Dedifferentiated amniotic fluid mesenchymal stem cell (primary cell): ENCODE data around the gene KCND2.

Source experiments
- DNase-seq: peaks from one replicate; pipeline ENCODE4 v3.0.0-alpha.2; 2016; ENCODE audit errors: extremely low spot score

The KCND2 gene

DNA sequence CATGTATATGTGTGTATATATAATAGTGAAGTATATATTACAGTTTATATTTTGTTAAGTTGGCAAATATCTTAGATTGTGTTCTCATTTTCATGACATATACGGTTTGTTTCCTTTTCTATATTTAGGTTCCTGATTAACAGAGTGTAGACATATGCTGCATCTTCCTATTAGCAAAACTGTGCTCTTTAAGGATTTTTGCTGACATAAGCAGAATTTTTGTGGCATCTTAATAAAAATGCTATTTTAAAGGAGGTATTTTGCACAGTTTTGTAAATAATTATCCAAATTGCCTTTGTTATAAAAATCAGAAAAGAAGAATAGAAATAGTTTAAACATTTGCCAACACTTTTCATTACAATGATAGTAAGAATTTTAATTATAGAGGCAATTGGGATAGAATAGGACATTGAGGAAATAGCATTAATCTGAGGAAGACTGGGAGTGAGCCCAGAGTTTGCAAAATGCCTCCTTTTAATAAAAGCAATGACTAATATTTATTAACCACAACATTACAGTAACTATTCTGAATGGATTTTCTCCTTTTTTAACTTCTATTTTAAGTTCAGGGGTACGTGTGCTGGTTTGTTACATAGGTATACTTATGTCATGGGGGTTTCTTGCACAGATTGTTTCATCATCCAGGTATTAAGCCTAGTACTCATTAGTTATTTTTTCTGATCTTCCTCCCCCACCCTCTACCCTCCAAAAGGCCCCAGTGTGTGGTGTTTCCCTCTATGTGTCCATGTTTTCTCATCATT is 38.2 kb downstream of the KCND2 start:
- no peak for DNase-seq

DNA sequence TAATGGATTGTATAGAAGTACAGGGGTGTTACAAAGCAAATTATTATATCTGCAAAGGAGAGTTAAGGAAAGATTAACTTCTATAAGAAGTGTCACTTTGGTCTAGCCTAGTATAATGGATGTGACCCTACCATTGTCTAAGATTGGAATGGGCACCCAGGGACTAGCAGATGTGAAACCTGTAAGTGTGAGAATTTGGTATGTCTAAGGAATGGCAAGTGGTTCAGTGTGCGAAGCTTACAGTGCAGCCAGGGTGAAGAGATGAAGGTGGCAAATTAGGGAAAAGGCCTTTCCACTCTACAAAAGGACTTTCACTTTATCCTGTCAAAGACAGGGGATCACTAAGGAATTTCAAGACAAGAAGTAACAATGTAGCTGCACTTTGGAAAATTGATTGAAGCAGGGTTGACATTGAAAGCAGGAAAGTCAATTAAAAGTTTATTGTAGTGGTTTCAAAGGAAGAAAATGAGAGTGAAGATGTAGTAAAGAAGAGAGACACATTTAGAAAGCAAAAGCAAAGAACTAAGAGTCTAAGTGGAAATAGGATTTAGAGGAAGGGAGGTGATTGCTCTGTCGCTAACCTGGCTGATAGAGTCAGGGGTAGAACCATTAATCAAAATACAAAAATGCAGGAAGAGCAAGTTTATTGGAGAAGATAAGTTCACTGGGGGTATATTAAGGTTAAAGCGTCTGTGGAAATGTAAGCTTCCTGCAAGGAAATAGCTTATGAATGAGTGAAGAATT is 47.4 kb downstream of the KCND2 start:
- DNase-seq, result no peak

DNA sequence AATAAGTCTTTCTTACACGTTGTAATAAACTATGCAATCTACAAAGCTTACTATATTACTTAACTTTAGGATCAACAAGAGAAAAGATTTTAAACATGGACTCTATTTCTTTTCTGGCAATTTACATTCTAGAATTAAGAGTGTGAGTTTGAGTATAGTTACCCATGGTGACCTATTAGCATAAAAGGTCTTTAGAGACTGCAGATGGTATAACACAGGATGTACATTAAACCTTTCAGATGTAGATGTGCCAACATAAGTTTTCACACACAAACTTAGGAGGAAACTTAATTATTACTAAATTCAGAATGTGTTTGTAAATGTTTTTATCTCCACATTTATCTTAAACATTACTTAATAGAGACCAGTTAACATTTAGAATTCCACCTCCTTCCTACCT is 54.1 kb downstream of the KCND2 start:
- no peak for DNase-seq

DNA sequence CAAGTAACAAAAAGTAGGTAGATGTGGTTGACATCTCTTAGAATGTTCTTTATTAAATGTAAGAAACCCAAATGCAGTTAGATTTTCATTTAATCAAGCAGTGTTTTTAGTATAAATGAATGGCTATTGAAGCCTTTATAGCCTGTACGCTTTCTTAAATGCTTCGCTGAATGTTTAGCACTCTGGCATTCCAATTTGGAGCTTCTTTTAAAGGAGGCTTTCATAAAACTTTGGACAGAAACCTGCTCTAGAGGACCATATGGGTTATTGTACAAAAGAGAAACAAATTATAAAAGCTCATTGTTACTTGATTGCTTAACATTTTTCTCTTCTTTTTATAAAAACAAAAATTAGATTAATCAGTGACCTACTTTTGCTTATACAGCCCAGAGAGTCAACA is 59.5 kb downstream of the KCND2 start:
- DNase-seq, result no peak

DNA sequence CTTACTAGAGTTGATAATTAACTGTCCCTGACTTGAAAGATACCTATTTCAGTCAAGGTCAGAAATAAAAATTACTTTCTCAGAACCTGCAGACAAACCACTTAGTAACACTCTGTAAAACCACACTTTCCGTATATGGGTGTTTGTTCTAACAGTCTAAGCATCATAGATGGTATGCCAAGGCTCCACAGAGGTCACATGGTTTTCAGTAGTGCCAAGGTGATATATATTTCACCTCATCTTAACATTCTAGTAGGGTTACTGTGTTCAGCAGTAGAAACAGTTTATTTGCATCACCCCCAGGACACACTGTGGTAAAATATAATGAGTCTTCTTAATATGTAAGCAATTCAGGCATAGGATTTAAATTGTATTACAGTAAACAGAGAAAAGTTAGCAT is 61.5 kb downstream of the KCND2 start:
- DNase-seq, result no peak

DNA sequence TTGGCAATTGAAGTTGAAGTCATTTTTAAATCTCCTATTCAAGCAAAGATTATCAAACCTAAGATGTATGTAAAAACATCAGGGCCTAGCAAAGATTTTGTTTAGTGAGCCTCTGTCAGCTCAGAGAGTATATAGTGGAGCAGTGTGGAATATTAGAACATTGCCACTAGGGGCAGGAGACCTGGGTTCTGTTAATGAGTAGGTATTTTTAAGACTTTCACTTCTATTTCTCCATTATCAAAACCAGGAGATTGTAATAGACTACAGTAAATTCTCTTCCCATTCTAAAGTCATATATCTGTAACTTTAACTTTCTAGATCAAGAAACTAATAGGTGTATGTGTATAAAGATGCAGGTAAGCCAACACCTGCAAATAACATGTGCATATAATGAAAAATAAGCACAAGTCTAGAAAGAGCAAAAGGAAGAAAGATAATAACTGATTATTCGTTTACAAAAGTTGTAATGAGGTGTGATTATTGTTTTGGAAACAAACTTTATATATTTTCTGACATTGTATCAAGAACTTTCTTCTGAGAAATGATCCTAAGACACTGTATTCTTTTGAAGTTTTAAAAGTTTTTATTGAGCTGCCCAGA is 64.4 kb downstream of the KCND2 start:
- DNase-seq, result no peak

DNA sequence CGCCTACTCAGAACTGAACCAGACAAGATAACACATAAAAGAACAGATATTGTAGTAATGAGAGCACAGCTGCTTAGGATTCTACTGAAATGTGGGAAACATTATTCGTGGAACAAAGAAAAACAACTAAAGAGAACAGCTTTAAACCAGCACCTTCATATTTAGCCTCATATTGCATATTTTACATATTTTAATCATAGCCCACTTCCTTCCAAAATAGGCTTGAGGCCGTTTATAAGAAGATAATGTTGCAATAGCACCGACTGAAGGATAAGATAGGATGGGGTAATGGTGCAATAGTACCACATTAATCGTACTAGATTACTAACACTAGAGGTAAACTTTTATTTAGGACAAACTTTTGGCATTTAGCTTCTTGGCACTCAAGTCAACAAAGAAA is 71.3 kb downstream of the KCND2 start:
- DNase-seq, result no peak

DNA sequence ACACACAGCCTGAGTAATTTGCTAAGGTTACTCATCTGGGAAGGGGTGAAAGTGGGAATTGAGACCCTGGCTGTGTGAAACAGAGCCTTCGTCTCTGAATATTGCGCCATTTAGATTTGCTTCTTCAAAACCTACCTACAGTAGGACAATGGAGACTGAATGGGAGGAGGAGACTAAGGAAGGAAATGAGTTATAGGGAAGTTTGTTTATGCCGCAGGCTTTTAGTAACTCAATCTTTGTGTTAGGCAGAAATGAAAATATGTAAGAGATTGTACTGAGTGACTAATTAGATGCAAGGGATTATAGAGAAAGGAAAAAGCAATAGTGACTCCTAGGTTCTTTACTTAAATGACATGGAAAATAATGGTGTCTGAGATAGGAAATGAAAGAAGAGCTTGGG is 80.2 kb downstream of the KCND2 start:
- no peak for DNase-seq

DNA sequence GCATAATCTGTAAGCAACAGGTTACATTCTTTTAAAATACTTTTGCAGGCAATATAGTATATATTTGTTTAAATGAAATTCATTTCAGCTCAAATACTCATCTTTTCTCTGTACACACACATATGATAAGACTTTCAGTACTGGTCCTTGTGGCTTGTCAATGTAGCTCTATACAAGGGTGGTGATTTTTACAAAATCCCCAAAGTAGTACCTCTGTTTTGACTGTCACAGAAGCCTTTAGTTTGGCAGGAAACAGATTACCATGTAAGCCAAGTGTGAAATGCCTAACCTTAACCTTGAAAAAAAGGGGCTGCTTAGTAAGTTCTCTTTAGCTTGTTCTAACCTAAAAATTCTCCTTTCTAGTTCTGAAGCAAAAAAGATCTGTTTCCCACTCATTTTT is 87.9 kb downstream of the KCND2 start:
- no peak for DNase-seq

DNA sequence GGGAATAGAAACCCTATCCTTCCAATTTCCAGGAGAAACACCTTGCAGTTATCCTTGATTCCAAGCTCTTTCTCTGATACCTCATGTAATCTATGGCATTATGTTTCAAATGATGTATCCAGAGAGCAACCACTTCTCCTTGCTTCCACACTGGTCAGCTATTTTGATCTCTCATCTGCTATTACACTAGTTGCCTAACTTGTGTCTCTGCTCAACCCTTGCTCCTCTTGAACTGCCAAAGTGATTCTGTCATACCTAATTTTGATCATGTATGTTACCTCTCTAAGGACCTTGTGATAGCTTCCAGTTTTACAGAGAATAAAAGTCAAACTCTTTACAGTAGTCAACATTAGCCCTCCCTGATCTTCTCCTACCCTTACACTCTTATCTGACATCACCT is 90.4 kb downstream of the KCND2 start:
- DNase-seq, result no peak

DNA sequence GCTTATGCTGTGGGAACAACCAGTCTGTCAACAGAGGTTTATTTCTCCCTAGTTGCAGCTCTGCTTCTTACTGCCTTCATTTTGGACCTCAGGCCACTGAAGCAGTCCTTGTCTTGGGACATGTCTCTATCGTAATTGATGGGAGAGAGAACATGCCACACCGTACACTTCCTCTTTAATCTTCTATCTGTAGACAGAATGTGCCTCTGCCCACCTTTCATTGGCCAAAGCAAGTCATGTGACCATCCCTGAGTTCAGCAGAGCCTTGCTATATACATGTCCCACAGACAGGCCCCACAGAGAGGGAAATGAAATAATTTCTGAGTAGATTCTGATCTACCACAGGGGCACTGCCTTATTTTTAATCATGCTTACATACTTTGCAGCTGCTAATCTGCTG is 98.0 kb downstream of the KCND2 start:
- no peak for DNase-seq

DNA sequence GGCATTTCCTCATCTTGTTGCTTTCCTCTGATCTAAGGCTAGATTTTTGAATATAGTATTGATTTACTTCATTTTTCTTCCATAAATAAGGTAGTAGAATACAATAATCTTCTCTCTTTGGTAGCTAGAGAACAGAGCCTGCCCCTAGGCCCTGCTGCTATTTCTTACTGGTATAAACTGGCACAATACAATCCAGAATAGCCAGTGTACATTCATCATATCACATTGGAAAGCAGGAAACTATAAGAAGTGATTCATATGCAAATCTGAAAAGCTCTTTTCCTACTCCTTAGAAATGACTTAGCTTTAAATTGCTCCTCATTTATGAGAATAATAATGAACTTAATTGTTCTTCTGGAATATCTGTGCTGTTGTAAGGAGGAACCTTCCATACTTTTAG is 100.2 kb downstream of the KCND2 start:
- DNase-seq, result no peak

DNA sequence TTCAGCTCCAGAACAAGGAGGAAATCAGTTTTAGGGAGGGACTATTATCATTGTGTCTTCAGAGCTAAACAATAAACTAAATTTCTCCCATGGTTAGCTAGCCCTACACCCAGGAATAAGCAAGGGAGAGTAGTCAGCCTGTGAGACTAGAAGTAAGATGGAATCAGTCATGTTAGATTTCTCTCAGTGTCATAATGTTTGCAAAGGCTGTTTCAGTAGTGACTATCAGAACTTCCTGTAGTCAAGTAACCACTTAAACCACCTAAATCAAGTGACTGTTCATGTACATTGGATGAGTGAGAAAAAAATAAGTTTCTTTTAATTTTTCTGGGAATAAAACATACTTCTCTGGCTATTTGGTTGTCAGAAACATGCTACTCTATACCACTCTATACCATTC is 121.6 kb downstream of the KCND2 start:
- DNase-seq, result no peak

DNA sequence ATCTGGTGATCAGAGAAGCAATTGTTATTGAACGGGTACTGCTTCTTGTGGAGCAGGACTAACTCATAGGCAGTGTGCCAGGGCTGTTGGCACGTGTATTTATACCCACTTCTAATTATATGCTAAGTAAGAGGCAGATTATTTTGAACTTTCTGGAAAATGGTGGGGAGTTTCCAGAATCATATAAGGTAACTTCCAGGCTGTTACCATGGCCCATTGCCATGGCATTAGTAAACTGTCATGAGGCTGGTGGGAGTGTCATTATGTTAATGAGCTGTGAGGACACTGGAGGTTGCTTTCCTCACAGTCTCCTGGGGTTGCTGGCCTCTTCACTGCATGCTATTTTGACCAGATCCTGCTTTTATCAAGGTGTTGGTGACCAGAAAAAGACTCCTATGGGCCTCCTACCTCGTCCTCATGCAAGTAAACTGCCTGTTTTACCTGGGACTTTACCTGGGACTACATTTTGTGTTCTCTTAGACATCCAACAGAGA is 122.6 kb downstream of the KCND2 start:
- DNase-seq, result no peak

DNA sequence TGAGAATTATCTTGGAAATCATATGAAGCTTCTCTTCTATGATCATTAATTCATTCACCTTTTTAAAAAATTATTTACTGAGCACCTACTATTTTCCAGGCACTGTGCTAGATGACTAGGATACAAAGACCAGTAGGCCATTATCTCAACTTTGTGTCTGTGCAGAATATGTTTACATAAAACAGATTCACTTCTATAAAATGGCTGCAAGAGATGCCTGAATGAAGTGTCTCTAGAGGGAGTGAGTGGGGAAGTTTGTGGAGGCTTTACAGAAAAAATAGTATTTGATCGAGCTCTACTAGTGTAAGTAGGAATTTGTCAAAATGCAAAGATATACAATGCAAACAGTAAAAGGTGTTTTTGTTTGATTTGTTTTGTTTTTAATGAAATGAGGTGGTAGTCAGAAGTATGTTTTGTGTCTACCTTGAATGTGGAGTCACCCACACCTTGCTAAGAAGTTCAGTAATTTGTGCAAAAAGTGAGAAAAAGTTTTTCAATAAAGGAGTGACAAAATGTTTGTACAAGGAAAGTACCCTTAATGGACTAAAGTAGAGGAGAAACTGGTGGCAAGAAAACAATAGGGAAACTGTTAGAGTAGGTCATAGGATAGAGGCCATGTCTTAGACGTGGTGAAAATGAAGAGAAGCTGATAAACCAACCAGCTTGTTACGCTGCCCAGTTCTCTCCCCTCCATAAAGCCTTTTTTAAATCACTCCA is 125.5 kb downstream of the KCND2 start:
- no peak for DNase-seq

DNA sequence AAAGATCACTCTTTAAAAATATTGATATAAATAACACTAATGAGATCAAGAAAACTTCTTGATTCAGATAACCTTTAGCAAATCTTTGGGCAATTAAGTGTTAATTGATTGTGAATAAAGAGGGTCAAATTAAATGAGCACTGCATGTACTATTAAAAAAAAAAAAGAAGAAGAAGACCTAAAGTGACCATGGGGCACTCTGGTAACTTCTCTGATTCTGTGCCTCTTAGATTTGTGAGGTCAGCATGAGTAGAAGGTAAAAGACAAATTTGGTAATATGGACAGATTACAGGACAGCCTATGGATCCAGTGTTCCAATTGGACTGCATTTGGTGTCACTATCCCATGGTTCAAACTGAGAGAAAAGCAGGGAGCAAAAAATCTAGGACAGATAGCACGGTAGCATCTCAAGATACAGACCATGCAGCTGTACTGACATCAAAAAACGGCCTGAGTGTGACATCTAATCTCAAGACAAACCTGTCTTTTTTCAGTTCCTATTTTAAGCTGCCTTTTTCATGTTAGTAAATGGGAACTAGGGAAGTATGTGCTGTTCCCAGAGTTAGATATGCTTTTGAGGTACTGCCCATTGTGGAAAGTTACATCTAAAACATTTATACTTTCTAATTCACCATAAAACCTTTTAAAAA is 128.0 kb downstream of the KCND2 start:
- no peak for DNase-seq

DNA sequence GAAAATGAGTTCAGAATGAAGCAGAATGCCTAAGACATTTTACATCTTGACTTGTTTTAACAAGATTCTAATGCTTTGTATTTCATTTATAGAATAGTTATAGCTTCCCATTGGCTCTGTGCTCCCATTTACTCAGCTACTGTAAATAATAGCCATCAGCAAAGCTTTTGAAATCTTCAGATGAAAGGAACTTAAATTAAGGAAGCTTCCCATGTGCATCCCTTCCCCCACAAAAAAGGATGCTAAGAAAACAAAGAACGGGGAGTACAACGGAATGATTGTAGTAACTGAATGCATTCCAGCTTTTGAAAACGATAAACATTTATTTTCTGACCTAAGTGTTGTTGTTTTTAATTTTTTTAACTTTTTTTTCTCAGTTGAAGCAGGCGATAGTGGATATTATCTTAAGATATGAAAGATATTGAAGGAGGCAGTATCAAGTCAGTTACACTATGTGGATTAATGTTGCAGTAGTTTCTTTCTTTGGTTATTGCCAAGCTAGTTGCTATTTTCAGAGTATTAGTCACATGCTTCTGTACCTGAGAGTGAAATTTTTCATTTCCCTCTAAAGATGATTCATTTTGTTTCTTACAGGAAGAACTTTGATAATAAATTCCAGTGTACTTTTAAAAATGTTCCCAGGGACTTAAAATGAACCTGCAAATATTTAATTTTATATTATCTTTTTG is 129.2 kb downstream of the KCND2 start:
- no peak for DNase-seq

DNA sequence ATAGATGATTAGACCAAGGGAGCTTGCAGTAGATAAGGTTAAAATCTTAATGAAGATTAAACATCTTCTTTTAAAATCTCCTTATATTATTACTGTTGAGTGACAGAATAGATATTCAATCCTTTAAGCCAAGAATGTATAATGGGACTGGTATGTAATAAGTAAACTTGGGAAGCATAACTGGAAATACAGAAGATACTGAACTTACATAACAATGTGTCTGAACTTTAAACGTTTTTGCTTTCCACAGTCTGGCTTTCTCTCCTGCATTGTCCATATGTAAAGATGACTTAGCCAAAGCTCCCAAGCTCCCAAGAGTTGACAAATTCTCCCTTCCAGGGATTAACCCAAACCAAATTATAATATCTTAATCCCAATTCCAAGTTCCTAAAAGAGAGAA is 129.8 kb downstream of the KCND2 start:
- no peak for DNase-seq

DNA sequence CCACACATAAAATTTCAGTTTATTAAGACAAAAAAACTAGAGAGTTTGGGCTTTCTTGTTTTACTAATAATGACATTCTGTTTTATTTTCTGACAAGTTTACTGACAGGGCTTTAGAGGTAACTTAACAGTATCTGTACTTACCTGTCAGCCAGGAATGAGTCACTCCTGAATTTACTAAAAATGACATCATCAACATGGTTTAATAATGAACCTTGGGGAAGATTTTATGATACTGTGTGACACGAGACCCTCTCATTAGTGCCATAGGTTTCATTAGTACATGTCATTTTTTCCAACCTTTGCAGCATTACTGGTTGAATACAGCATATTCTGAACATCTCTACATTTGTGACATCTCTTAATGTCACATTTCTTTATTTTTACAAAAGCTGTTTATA is 131.1 kb downstream of the KCND2 start:
- DNase-seq, result no peak

DNA sequence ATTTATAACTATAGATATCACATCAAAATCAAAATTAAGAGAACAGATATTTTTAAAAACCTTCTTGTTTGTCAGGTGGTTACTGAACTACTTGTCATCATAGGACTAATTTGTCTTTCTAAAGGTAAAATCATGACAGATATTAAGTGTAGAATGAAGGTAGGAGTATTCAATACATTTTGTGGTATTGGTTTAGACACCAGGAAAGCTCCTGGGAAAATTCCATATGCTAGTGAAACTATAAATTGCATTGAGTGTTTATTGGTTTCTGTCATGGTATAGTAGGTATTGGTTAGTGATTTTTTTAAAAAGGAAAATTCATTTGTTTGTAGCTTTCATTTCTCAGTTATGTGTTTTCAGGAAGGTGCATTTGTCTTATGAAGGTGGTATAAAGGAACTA is 132.7 kb downstream of the KCND2 start:
- no peak for DNase-seq

DNA sequence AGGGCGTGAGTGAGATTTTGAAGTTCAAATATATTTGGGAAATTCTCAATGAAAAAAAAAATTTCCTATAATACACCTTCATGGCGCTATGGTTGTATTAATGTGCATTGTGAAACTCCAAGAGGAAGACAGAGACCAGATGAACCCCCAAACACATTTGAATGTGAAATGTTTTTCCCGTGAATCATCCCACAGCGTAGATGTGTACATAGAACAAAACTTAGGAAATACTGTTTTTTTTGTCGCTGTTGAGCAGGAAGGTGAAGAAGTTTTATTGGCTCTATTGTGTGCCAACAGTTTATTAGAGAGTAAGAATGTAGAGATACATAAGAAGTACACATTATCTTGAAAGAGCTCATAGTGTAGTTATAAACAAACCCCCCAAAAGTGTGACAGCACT is 134.0 kb downstream of the KCND2 start:
- DNase-seq, result no peak
